Measurements from ENCODE around the gene HEY2. TPM values are rescaled to one million over a fixed set of nuclear protein-coding genes. Genes with fewer than 3 reads are reported as not detected.

Gene HEY2
- total and polyA plus RNA-seq, 3 experiments from 2014 or later, result 0.09 to 0.20 (median 0.09) TPM

Other genes starting within 250 kb of the HEY2 start
- 10 to 100 TPM; 54.7 to 62.5 TPM for gene NCOA7, start 41.3 kb downstream of the HEY2 start, total RNA-seq
- gene NCOA7, start 41.3 kb downstream of the HEY2 start, polyA plus RNA-seq, result 38.3 TPM
- gene HINT3, start 207.1 kb downstream of the HEY2 start, total RNA-seq, result 10 to 100 TPM; 12.1 to 12.8 TPM
- gene HINT3, start 207.1 kb downstream of the HEY2 start, polyA plus RNA-seq, result 10.4 TPM
- 10 to 100 TPM; 35.8 to 37.9 TPM for gene TRMT11, start 236.9 kb downstream of the HEY2 start, total RNA-seq
- 14.8 TPM for gene TRMT11, start 236.9 kb downstream of the HEY2 start, polyA plus RNA-seq

Data from CD8-positive, alpha-beta memory T cell (primary cell).